Measurements from ENCODE around the gene ABCC4.
A peak's percentile ranks its signal among the peaks of the same experiment; 100 is the strongest.

Gene ABCC4

DNA sequence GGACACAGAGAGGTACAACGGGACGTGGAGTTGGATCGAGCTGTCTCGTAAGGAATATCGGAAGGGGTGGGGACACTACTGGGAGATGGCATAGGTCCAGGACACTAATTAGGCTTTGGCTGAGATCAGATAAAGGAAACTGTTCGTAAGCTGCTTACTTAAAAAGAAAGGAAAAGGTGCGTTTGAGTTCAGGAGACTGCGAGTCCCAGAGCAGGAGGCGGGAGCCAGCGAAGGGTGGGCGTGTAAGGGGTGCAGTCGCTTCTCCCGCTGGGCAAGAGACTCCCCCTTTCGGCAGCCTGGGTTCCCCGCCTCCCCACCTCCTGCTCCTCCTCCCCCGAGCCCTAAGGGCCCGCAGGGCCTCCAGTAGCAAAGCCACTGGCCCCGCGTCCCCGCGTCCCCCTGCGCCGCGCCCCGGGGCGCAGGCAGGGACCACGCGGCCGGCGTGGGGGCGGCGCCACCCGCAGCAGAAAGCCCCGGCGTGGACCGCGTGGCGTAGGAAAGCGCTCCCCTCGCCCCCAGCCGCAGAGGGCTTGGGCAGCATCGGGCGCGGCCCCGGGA is 547 bp downstream of the ABCC4 start (continued):
- TF ChIP-seq, protein P1, sequence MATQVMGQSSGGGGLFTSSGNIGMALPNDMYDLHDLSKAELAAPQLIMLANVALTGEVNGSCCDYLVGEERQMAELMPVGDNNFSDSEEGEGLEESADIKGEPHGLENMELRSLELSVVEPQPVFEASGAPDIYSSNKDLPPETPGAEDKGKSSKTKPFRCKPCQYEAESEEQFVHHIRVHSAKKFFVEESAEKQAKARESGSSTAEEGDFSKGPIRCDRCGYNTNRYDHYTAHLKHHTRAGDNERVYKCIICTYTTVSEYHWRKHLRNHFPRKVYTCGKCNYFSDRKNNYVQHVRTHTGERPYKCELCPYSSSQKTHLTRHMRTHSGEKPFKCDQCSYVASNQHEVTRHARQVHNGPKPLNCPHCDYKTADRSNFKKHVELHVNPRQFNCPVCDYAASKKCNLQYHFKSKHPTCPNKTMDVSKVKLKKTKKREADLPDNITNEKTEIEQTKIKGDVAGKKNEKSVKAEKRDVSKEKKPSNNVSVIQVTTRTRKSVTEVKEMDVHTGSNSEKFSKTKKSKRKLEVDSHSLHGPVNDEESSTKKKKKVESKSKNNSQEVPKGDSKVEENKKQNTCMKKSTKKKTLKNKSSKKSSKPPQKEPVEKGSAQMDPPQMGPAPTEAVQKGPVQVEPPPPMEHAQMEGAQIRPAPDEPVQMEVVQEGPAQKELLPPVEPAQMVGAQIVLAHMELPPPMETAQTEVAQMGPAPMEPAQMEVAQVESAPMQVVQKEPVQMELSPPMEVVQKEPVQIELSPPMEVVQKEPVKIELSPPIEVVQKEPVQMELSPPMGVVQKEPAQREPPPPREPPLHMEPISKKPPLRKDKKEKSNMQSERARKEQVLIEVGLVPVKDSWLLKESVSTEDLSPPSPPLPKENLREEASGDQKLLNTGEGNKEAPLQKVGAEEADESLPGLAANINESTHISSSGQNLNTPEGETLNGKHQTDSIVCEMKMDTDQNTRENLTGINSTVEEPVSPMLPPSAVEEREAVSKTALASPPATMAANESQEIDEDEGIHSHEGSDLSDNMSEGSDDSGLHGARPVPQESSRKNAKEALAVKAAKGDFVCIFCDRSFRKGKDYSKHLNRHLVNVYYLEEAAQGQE (tag by site-specific recombination; IDR thresholded peaks at IDR 0.05): no peak
- TF ChIP-seq GLI2 (tag by site-specific recombination; IDR thresholded peaks at IDR 0.05; ENCODE audit: borderline replicate concordance, low read depth) (no peak), ZEB2 (tag by site-specific recombination; IDR thresholded peaks at IDR 0.05) (peak; percentile 28; the same call in 1 of the 2 replicates), MZF1 (tag by site-specific recombination; IDR thresholded peaks at IDR 0.05; ENCODE audit: borderline replicate concordance) (no peak), ZNF701 (tag by site-specific recombination; IDR thresholded peaks at IDR 0.05) (no peak), ZBTB1 (tag by site-specific recombination; IDR thresholded peaks at IDR 0.05) (no peak), ZFP37 (tag by site-specific recombination; IDR thresholded peaks at IDR 0.05) (no peak), ZNF791 (tag by site-specific recombination; IDR thresholded peaks at IDR 0.05) (no peak), BCL11B (tag by site-specific recombination; IDR thresholded peaks at IDR 0.05; ENCODE audit: low read depth) (no peak), YY1 (tag by site-specific recombination; IDR thresholded peaks at IDR 0.05) (no peak), ZNF664 (tag by site-specific recombination; IDR thresholded peaks at IDR 0.05) (no peak), KLF1 (tag by site-specific recombination; IDR thresholded peaks at IDR 0.05) (peak; percentile 45; the same call in 1 of the 2 replicates), ZNF202 (tag by site-specific recombination; IDR thresholded peaks at IDR 0.05; ENCODE audit: borderline replicate concordance) (no peak), ZNF132 (tag by site-specific recombination; IDR thresholded peaks at IDR 0.05; ENCODE audit: borderline replicate concordance) (no peak), ZNF514 (tag by site-specific recombination; IDR thresholded peaks at IDR 0.05) (no peak), REPIN1 (tag by site-specific recombination; IDR thresholded peaks at IDR 0.05; ENCODE audit: low read depth) (no peak), ZNF501 (tag by site-specific recombination; IDR thresholded peaks at IDR 0.05) (no peak), ZNF24 (tag by site-specific recombination; IDR thresholded peaks at IDR 0.05) (no peak), PRDM1 (tag by site-specific recombination; IDR thresholded peaks at IDR 0.05) (no peak), ZBTB7A (tag by site-specific recombination; IDR thresholded peaks at IDR 0.05; ENCODE audit: low read depth) (no peak), WT1 (tag by site-specific recombination; IDR thresholded peaks at IDR 0.05) (peak; percentile 33; the same call in 1 of the 2 replicates), ZNF10 (tag by site-specific recombination; IDR thresholded peaks at IDR 0.05) (no peak), ZNF133 (tag by site-specific recombination; IDR thresholded peaks at IDR 0.05) (no peak)
- TF ChIP-seq, protein P2, sequence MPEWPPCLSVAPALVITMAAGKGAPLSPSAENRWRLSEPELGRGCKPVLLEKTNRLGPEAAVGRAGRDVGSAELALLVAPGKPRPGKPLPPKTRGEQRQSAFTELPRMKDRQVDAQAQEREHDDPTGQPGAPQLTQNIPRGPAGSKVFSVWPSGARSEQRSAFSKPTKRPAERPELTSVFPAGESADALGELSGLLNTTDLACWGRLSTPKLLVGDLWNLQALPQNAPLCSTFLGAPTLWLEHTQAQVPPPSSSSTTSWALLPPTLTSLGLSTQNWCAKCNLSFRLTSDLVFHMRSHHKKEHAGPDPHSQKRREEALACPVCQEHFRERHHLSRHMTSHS (tag by site-specific recombination; IDR thresholded peaks at IDR 0.05): no peak
- TF ChIP-seq, protein P3, sequence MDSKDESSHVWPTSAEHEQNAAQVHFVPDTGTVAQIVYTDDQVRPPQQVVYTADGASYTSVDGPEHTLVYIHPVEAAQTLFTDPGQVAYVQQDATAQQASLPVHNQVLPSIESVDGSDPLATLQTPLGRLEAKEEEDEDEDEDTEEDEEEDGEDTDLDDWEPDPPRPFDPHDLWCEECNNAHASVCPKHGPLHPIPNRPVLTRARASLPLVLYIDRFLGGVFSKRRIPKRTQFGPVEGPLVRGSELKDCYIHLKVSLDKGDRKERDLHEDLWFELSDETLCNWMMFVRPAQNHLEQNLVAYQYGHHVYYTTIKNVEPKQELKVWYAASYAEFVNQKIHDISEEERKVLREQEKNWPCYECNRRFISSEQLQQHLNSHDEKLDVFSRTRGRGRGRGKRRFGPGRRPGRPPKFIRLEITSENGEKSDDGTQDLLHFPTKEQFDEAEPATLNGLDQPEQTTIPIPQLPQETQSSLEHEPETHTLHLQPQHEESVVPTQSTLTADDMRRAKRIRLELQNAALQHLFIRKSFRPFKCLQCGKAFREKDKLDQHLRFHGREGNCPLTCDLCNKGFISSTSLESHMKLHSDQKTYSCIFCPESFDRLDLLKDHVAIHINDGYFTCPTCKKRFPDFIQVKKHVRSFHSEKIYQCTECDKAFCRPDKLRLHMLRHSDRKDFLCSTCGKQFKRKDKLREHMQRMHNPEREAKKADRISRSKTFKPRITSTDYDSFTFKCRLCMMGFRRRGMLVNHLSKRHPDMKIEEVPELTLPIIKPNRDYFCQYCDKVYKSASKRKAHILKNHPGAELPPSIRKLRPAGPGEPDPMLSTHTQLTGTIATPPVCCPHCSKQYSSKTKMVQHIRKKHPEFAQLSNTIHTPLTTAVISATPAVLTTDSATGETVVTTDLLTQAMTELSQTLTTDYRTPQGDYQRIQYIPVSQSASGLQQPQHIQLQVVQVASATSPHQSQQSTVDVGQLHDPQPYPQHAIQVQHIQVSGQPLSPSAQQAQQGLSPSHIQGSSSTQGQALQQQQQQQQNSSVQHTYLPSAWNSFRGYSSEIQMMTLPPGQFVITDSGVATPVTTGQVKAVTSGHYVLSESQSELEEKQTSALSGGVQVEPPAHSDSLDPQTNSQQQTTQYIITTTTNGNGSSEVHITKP (tag by site-specific recombination; IDR thresholded peaks at IDR 0.05): peak; percentile 33; the same call in 1 of the 2 replicates
- TF ChIP-seq, protein P4, sequence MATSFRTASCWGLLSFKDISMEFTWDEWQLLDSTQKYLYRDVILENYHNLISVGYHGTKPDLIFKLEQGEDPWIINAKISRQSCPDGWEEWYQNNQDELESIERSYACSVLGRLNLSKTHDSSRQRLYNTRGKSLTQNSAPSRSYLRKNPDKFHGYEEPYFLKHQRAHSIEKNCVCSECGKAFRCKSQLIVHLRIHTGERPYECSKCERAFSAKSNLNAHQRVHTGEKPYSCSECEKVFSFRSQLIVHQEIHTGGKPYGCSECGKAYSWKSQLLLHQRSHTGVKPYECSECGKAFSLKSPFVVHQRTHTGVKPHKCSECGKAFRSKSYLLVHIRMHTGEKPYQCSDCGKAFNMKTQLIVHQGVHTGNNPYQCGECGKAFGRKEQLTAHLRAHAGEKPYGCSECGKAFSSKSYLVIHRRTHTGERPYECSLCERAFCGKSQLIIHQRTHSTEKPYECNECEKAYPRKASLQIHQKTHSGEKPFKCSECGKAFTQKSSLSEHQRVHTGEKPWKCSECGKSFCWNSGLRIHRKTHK (tag by site-specific recombination; IDR thresholded peaks at IDR 0.05): no peak
- TF ChIP-seq, protein P5, sequence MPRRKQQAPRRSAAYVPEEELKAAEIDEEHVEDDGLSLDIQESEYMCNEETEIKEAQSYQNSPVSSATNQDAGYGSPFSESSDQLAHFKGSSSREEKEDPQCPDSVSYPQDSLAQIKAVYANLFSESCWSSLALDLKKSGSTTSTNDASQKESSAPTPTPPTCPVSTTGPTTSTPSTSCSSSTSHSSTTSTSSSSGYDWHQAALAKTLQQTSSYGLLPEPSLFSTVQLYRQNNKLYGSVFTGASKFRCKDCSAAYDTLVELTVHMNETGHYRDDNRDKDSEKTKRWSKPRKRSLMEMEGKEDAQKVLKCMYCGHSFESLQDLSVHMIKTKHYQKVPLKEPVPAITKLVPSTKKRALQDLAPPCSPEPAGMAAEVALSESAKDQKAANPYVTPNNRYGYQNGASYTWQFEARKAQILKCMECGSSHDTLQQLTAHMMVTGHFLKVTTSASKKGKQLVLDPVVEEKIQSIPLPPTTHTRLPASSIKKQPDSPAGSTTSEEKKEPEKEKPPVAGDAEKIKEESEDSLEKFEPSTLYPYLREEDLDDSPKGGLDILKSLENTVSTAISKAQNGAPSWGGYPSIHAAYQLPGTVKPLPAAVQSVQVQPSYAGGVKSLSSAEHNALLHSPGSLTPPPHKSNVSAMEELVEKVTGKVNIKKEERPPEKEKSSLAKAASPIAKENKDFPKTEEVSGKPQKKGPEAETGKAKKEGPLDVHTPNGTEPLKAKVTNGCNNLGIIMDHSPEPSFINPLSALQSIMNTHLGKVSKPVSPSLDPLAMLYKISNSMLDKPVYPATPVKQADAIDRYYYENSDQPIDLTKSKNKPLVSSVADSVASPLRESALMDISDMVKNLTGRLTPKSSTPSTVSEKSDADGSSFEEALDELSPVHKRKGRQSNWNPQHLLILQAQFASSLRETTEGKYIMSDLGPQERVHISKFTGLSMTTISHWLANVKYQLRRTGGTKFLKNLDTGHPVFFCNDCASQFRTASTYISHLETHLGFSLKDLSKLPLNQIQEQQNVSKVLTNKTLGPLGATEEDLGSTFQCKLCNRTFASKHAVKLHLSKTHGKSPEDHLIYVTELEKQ (tag by site-specific recombination; IDR thresholded peaks at IDR 0.05; ENCODE audit: borderline replicate concordance): no peak
